OCI-LY7 (cell line): ENCODE measurements around the gene NCKAP5.

ENCODE experiments used
- EZH2phosphoT487 ChIP-seq: fragments of 200-600 bp; sonication (generic); IDR thresholded peaks from 2 replicates; pipeline ENCODE4 v1.6.1; 2018; ENCODE audit warnings: low read depth, borderline replicate concordance, mild to moderate bottlenecking, mixed run types, antibody characterized with exemption, low read length, moderate library complexity, mixed read lengths
- TF ChIP-seq, protein P1 (sequence below): fragments of 200-600 bp; sonication (generic); conservative IDR thresholded peaks from 2 replicates; pipeline ENCODE4 v1.5.1; 2014; ENCODE audit warnings: mild to moderate bottlenecking, antibody characterized with exemption, low read length, moderate library complexity, mixed read lengths

DNA sequence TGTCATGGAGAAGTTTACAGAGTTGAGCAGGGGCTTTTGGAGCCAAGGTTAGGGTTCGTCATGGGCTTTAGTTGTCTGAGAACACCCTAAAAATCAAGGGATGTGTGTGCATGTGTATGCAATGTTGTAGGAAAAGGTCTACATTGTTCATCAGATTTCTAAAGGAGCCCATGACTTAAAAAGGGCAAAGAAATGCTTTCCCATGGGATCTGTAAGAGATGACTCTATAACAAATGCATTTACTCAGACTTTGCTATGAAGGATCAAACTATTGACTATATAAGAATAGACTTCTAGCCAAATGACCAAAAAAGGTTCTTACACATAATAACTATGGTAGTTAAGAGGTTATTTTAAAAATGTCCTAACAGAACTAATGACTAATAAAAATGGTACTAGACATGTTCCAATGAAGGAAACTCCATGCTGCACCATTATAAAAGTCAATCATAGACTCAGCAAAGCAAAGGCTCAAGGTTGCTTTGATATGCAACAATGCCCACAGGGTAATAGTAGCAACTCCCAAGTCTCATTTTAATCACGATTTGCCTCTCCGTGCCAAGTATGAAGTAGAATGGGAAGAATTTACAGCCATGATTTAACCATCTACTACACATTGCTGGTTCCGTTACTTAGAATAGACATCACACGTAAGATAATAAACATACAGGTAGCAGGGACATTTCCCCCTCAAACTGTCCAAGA is 158.5 kb downstream of the NCKAP5 start:
- TF ChIP-seq, protein P1, sequence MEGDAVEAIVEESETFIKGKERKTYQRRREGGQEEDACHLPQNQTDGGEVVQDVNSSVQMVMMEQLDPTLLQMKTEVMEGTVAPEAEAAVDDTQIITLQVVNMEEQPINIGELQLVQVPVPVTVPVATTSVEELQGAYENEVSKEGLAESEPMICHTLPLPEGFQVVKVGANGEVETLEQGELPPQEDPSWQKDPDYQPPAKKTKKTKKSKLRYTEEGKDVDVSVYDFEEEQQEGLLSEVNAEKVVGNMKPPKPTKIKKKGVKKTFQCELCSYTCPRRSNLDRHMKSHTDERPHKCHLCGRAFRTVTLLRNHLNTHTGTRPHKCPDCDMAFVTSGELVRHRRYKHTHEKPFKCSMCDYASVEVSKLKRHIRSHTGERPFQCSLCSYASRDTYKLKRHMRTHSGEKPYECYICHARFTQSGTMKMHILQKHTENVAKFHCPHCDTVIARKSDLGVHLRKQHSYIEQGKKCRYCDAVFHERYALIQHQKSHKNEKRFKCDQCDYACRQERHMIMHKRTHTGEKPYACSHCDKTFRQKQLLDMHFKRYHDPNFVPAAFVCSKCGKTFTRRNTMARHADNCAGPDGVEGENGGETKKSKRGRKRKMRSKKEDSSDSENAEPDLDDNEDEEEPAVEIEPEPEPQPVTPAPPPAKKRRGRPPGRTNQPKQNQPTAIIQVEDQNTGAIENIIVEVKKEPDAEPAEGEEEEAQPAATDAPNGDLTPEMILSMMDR = no peak
- no peak for TF ChIP-seq EZH2phosphoT487
